CD14-positive monocyte (primary cell): ENCODE results near the gene GPC1. TPM values are rescaled to one million over a fixed set of nuclear protein-coding genes. Genes with fewer than 3 reads are reported as not detected.

Source experiments
- DNase-seq, 3 donors: peaks; one replicate each; pipeline ENCODE4 v3.0.0-alpha.2; 2011 to 2022
- H2AFZ ChIP-seq: 2 replicates; pipeline ENCODE4 v1.6.0; 2012; ENCODE audit warnings: mild to moderate bottlenecking, low read depth, low read length, inconsistent platforms; ENCODE audit not compliant: insufficient read depth, poor library complexity, severe bottlenecking
- H3K27ac ChIP-seq, 2 donors: 1 replicate in 1 of 2; 2 replicates in 1 of 2; pipeline ENCODE4 v1.5.1; 2012 to 2013; ENCODE audit warnings: low read length in 2 of 2, control low read depth in 1 of 2, inconsistent platforms in 1 of 2, low read depth in 1 of 2, mild to moderate bottlenecking in 1 of 2
- H3K27me3 ChIP-seq, 2 donors: one replicate each; pipeline versions ENCODE4 v1.6.0 to v1.6.1; 2011 to 2013; ENCODE audit warnings: low read length in 2 of 2; ENCODE audit not compliant: control insufficient read depth in 2 of 2, insufficient read depth in 2 of 2
- H3K36me3 ChIP-seq, 2 donors: replicated peaks in 1 of 2; 1 replicate in 1 of 2; 2 replicates in 1 of 2; pipeline versions ENCODE4 v1.5.1 to v1.6.1; 2012 to 2013; ENCODE audit warnings: low read length in 2 of 2, control low read depth in 1 of 2, inconsistent platforms in 1 of 2, mild to moderate bottlenecking in 1 of 2; ENCODE audit not compliant: insufficient read depth in 2 of 2, control insufficient read depth in 1 of 2
- H3K4me1 ChIP-seq, 2 donors: 1 replicate in 1 of 2; 2 replicates in 1 of 2; pipeline versions ENCODE4 v1.5.1 to v1.6.1; 2012 to 2013; ENCODE audit warnings: low read length in 2 of 2, control low read depth in 1 of 2, inconsistent platforms in 1 of 2, mild to moderate bottlenecking in 1 of 2, moderate library complexity in 1 of 2; ENCODE audit not compliant: insufficient read depth in 2 of 2, control insufficient read depth in 1 of 2
- H3K4me2 ChIP-seq: replicated peaks from 2 replicates; pipeline ENCODE3; 2012; ENCODE audit warnings: low read length, moderate library complexity, mild to moderate bottlenecking; ENCODE audit not compliant: poor library complexity, severe bottlenecking; ENCODE audit errors: extremely low read depth
- H3K4me3 ChIP-seq, 3 experiments: fragments of 200-600 bp in 1 of 3; sonication (generic) in 1 of 3; replicated peaks in 1 of 3; 1 replicate in 2 of 3; 2 replicates in 1 of 3; pipeline ENCODE4 v1.5.1; 2011 to 2013; ENCODE audit warnings: low read length in 3 of 3, mild to moderate bottlenecking in 3 of 3, control low read depth in 2 of 3, low read depth in 2 of 3, inconsistent platforms in 1 of 3, moderate library complexity in 1 of 3
- H3K79me2 ChIP-seq: 2 replicates; pipeline ENCODE4 v1.6.0; 2012; ENCODE audit warnings: mild to moderate bottlenecking, control low read depth, inconsistent platforms, low read length, moderate library complexity; ENCODE audit not compliant: insufficient read depth
- H3K9ac ChIP-seq: 2 replicates; pipeline ENCODE4 v1.6.0; 2017; ENCODE audit warnings: low read length, mild to moderate bottlenecking; ENCODE audit not compliant: insufficient read depth, poor library complexity, severe bottlenecking
- H3K9me3 ChIP-seq, 2 donors: replicated peaks in 1 of 2; 1 replicate in 1 of 2; 2 replicates in 1 of 2; pipeline versions ENCODE4 v1.5.1 to v1.6.1; 2012 to 2013; ENCODE audit warnings: low read length in 2 of 2, control low read depth in 1 of 2; ENCODE audit not compliant: control insufficient read depth in 1 of 2, insufficient read depth in 1 of 2
- H4K20me1 ChIP-seq: 2 replicates; pipeline ENCODE4 v1.6.0; 2012; ENCODE audit warnings: mild to moderate bottlenecking, low read length, control low read depth, moderate library complexity; ENCODE audit not compliant: insufficient read depth
- H3K27ac Mint-ChIP-seq, 7 donors: one replicate each; pipeline ENCODE4 v1.8.0; 2020; ENCODE audit warnings: mild to moderate bottlenecking in 7 of 7, mixed read lengths in 7 of 7, moderate library complexity in 6 of 7, inconsistent platforms in 2 of 7
- H3K27me3 Mint-ChIP-seq, 3 donors: one replicate each; pipeline ENCODE4 v1.8.0; 2021 to 2022; ENCODE audit warnings: low read depth in 3 of 3, mild to moderate bottlenecking in 3 of 3, mixed read lengths in 3 of 3, moderate library complexity in 3 of 3, inconsistent platforms in 1 of 3
- H3K36me3 Mint-ChIP-seq, 2 donors: one replicate each; pipeline ENCODE4 v1.8.0; 2020; ENCODE audit warnings: mixed read lengths in 2 of 2, inconsistent platforms in 1 of 2, mild to moderate bottlenecking in 1 of 2
- H3K4me1 Mint-ChIP-seq: one replicate; pipeline ENCODE4 v1.8.0; 2020; ENCODE audit warnings: mild to moderate bottlenecking, mixed read lengths
- H3K4me3 Mint-ChIP-seq, 2 donors: one replicate each; pipeline ENCODE4 v1.8.0; 2020; ENCODE audit warnings: mild to moderate bottlenecking in 2 of 2, mixed read lengths in 2 of 2, moderate library complexity in 1 of 2
- H3K9me3 Mint-ChIP-seq, 7 donors: one replicate each; pipeline ENCODE4 v1.8.0; 2020 to 2022; ENCODE audit warnings: mixed read lengths in 7 of 7, mild to moderate bottlenecking in 6 of 7, moderate library complexity in 6 of 7, inconsistent platforms in 2 of 7
- WGBS: methylation state at CpG from one replicate; pipeline ENCODE4 v1.1.5; 2013; ENCODE audit warnings: missing lambda C conversion rate; ENCODE audit not compliant: insufficient coverage; 5-methylcytosine and 5-hydroxymethylcytosine counted together
- intact Hi-C, 2 donors: fragments of 100-400 bp; cut with micrococcal nuclease; formaldehyde crosslinking; loops; one replicate each; pipeline versions ENCODE4 v1.15.0 to v1.15.1; 2023
- polyA plus RNA-seq, 3 donors: library from polyadenylated mRNA; depleted of rRNA in 1 of 3; unstranded in 2 of 3; stranded (reverse) in 1 of 3; fragments of 300-500 nt in 2 of 3; fragments of >200 nt in 1 of 3; fragmentation: Illumina TruSeq in 2 of 3; gene quantifications; 1 replicate in 2 of 3; 2 replicates in 1 of 3; pipeline ENCODE4 v1.2.3, GENCODE V29; 2012 to 2021
- TF ChIP-seq, protein P1 (sequence below): fragments of 200-600 bp; IDR thresholded peaks from one replicate; pipeline ENCODE4 v1.8.0; 2022; ENCODE audit warnings: antibody characterized with exemption, mild to moderate bottlenecking

The GPC1 gene
- polyA plus RNA-seq, 3 donors = 0.08 TPM; not detected in 2

DNA sequence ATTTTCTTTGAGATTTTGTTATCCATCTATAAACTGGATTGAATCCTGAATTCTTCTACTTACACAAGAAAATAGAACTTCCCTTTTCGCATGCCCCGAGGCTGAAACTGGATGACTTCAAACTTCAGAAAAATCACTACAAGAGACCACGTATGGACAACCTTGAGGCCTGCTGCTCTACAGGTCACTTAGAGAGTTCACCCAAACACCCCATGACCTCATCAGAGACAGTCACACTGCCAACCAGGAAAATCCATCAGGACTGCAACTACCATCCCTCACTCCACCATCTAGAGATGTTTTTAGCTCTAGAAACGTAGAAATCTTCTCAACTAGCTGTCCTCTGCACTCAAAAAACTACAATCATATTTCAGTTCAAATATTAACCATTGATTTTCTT is 18.6 kb upstream of the GPC1 start:
- Histone ChIP-seq H3K79me2 (no peaks in the 10 kb centered on the region), H3K27me3 (no peaks in the 10 kb centered on the region), H3K4me3 (no peak overlapping the region), H3K36me3 (no peaks in the 10 kb centered on the region), H2AFZ (no peak overlapping the region), H3K4me2 (no peak overlapping the region), H3K9ac (no peak overlapping the region), H3K27ac (no peak overlapping the region), H4K20me1 (no peaks in the 10 kb centered on the region), H3K4me1 (no peaks in the 10 kb centered on the region), H3K9me3 (peaks cover 35 to 36% of the 10 kb centered on the region in 2 donors)
- WGBS = 75% methylated on average over 4 of the region's 4 CpGs
- TF ChIP-seq, protein P1, sequence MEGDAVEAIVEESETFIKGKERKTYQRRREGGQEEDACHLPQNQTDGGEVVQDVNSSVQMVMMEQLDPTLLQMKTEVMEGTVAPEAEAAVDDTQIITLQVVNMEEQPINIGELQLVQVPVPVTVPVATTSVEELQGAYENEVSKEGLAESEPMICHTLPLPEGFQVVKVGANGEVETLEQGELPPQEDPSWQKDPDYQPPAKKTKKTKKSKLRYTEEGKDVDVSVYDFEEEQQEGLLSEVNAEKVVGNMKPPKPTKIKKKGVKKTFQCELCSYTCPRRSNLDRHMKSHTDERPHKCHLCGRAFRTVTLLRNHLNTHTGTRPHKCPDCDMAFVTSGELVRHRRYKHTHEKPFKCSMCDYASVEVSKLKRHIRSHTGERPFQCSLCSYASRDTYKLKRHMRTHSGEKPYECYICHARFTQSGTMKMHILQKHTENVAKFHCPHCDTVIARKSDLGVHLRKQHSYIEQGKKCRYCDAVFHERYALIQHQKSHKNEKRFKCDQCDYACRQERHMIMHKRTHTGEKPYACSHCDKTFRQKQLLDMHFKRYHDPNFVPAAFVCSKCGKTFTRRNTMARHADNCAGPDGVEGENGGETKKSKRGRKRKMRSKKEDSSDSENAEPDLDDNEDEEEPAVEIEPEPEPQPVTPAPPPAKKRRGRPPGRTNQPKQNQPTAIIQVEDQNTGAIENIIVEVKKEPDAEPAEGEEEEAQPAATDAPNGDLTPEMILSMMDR = no peak
- peaks cover 0 to 4% (median 3%) of the 10 kb centered on the region in 3 donors for H3K27me3 Mint-ChIP-seq
- no peaks in the 10 kb centered on the region for H3K4me1 Mint-ChIP-seq
- intact Hi-C loops = no loop called here
- peaks cover 25 to 37% (median 32%) of the 10 kb centered on the region in 7 donors for H3K9me3 Mint-ChIP-seq
- H3K4me3 Mint-ChIP-seq = no peak overlapping the region
- H3K36me3 Mint-ChIP-seq = no peaks in the 10 kb centered on the region
- H3K27ac Mint-ChIP-seq = no peak overlapping the region
- DNase-seq = no peak

DNA sequence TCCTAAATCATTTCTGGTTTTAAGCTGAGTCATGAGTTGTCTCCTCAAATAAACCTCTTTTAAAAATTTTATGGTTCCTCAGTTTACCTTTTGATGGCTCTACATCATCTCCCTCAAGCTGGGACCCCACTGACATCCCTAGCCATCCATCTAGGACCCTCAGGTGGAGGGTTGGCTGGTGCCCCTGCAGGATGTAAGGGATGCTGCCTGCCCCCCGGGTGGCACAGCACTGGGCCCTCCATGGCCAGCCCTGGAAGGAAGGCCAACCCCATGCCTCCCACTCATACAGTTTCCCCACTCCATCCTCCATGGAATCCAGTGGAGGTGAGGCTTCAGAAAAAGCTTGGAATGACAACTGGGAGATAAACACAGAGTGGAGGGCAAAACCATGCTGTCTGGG is 17.2 kb upstream of the GPC1 start:
- Histone ChIP-seq H3K4me2 (no peak overlapping the region), H3K36me3 (no peaks in the 10 kb centered on the region), H3K79me2 (no peaks in the 10 kb centered on the region), H3K4me1 (no peaks in the 10 kb centered on the region), H3K27me3 (no peaks in the 10 kb centered on the region), H3K4me3 (no peak overlapping the region), H3K9me3 (peaks cover 37 to 38% of the 10 kb centered on the region in 2 donors), H3K9ac (no peak overlapping the region), H4K20me1 (no peaks in the 10 kb centered on the region), H2AFZ (no peak overlapping the region), H3K27ac (no peak overlapping the region)
- H3K4me1 Mint-ChIP-seq = no peaks in the 10 kb centered on the region
- TF ChIP-seq, protein P1 = no peak
- DNase-seq = no peak
- H3K27me3 Mint-ChIP-seq = peaks cover 0 to 3% (median 2%) of the 10 kb centered on the region in 3 donors
- H3K27ac Mint-ChIP-seq = no peak overlapping the region
- no CpG with 5 or more reads among the region's 1 CpG for WGBS
- intact Hi-C loops = no loop called here
- H3K9me3 Mint-ChIP-seq = peaks cover 28 to 47% (median 36%) of the 10 kb centered on the region in 7 donors
- H3K4me3 Mint-ChIP-seq = no peak overlapping the region
- H3K36me3 Mint-ChIP-seq = no peaks in the 10 kb centered on the region
